GM19351 (cell line): Measurements from ENCODE around the gene PLXND1.

ENCODE experiments used
- ATAC-seq: cut with Tn5 transposase; IDR thresholded peaks from one replicate; pipeline ENCODE4 v1.9.1; 2021; ENCODE audit warnings: mild to moderate bottlenecking, moderate library complexity; ENCODE audit not compliant: unreplicated experiment

Gene PLXND1

DNA sequence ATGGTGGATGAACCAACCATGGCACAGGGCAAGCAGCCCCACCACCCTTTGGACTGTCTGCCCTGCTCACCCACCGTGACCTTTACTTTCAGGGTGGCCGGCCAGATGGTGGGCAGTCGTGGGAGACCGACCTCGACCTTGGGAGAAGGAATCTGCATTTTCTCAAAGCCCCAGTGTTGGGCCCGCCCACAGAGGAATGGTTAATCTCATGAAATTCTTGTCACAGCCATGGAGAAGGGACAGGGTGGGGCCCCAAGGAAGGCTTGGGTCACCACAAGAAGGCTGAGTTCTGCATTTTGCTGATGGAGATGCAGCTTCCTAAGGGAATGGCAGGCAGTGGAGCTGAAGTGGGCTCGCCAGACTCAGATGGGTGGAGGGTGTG lies 2.9 kb downstream of the PLXND1 start:
- no peak for ATAC-seq

GRCh38 chr3:129602730-129603560 lies 3.5 kb downstream of the PLXND1 start:
- no peak for ATAC-seq

DNA sequence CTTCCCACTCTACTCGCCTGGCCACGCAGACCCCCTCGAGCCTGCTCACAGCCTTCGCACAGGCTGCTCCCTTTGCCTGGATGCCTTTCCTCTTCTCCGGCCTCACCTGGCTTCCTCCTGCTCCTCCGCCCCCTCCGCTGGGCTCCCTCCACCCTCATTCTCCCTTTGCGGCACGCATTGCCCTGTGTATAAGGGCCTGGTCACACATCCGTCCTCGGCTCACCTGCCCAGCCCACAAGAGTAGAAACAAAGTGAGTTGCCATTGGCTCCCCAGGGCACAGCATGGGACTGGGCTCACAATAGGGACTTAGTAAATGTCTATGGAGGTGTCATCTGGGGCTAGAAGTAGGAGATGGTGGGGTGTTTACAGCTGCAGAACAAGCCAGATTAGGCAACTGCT lies 4.2 kb downstream of the PLXND1 start:
- ATAC-seq: no peak

DNA sequence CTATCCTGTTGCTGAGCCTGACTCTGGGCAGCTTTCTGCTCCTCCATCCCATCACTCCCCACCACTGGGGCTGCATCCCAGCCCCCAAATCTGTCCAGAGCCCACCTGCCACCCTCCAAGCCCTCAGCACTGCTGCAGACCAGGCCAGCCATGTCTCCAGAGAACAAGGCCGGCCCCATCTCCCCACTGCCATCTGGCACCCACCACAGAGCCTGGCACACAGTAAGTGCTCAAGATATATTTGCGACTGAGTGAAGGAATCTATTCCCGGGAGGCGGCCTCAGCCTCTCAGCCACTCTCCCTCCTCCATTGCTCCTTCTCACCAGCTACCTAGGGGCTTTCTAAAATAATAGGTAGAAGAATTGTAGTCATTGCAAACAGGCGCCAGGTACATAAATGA lies 4.8 kb downstream of the PLXND1 start:
- no peak for ATAC-seq

DNA sequence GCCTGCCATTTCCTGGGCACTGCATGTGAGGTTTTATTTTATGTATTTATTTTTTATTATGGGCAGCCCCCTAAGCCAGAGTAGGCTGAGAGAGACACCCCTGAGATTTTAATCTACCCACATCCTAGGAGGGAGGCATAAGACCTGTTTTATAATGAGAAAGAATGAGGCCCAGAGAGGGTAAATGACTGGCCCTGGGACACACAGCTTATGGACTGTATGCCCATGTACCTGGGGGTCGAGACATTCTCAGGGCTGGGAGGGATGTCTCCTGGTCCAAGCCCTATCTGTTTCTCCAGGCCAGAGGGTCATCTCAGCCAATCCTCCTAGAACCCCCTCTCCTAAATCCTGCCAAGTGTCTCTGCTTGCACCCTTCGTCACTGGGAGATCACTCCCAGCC lies 6.1 kb downstream of the PLXND1 start:
- ATAC-seq: no peak

DNA sequence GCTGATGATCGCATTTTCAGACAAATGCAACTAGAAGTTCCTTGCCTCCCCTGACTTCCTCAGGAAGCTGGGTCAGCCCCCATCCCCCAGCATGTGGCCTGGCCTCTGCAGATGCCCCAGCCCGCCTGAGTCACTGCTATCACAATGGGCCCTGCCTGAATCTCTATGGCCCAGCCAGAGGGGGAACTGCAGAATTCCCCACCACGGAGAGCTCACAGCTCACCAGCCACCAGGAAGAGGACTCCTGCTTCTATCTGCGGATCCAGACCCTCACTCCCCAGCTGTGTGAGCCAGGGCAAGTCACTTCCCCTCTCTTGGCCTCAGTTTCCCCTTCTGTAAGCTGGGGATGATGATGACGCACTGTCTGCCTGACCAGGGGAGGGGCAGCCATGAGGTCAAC lies 6.9 kb downstream of the PLXND1 start:
- ATAC-seq: no peak

- no peak for ATAC-seq
Measured at GRCh38 chr3:129599073-129599472, 7.4 kb downstream of the PLXND1 start.

DNA sequence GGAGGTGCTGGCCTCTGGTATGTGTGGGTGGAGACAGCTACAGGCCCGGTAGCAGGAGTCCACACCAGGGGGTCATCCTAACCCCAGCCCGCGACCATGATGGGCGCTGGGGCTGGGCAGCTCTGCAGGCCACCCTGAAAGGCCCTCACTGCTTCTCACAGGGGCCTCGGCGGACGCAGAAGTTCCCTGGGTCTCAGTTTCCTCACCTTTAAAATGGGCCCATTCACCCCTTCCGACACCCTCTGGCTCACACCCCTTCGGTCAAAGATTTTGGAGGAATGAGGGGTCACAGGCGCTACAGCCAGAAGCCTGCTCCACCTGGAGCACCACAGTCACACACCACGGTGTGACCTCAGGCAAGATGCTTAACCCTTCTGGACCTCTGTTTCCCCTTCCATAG lies 8.0 kb downstream of the PLXND1 start:
- no peak for ATAC-seq

DNA sequence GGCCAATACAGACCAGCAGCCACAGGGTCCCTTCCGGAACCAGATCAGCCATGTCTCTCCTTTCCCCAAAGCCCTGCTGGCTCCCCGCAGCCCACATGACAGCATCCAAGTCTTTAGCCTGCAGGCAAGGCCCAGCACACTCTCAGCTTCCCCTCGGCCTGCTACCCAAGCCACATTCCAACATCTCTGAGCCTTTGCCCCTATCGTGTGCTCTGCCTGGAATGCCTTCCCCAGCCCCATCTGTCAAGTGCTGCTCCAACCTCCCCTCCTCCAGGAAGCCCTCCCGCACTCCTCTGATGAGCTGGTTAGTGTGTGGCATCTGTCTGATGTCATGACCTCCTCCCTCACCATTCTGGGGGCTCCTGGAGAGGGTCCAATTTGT lies 8.5 kb downstream of the PLXND1 start:
- no peak for ATAC-seq

DNA sequence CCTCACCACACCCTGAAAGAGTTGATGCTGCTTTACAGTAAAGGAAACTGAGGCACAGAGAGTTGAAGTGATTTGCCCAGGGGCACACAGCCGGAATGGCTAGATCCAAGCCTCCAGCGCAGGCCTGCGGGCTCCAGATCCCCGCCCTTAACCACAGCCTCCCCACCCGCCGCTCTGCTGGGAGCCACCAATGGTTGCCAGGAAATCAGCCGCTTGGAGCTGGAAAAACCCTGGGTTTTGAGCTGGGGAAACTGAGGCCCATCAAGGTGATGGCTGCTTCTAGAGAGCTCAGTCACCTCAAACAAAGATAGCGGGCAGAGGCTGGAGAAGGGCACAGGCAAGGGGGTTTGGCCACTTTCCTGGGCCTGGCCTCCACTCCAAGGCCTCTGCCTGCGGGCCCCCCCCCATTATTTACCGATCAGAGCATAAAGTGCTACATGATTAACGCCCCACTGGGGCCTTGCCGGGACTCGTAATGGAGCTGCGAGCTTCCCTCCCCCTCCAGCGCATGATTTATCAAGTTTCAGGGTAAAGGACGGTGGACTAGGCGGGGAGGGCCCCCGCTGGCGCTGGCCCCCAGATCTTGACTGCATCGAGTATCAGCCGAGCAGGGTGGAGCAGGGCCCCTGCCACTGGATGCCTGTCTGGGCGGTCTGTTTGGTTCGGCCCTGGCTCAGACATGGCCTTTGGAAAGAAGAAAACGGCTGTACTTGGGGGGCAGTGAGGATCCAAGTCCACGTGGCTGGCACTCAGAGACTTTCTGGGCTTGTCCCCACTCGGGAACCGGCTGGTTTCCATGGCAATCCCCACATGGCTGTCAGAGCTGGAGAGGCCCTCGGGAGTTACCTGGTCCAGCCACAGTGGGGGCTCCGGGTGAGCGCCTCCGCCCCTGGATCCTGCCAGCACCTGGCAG lies 9.1 kb downstream of the PLXND1 start:
- no peak for ATAC-seq

- no peak for ATAC-seq
Measured at GRCh38 chr3:129596194-129597086, 10.0 kb downstream of the PLXND1 start.

DNA sequence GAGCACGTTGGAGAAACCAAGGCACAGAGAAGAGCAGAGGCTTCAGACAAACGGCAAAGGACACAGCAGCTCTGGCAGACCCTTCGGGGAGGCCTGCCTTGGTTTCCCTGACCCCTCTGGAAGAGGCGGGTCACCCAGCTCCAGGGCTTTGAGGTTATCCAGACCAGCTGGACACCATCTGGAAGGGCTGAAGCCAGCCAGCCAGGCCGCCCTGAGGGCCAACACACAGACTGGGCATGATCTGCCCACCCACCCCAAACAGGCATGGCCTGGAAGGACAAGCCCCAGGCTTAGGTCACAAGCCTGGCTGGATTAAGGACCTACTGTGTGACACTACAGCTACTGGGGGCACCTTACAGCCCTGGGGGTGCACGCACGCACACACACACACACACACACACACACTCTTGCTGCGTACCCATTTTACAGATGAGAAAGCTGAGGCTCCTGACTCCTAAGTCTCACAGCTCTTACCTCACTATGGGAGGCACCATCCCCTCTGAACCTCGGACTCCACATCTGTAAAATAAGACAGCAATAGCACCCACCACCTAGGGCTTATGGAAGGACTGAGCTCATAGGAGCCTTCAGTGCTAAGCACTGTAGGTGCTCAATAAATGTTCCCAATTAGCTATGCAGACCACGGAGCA lies 10.8 kb downstream of the PLXND1 start:
- ATAC-seq: no peak

DNA sequence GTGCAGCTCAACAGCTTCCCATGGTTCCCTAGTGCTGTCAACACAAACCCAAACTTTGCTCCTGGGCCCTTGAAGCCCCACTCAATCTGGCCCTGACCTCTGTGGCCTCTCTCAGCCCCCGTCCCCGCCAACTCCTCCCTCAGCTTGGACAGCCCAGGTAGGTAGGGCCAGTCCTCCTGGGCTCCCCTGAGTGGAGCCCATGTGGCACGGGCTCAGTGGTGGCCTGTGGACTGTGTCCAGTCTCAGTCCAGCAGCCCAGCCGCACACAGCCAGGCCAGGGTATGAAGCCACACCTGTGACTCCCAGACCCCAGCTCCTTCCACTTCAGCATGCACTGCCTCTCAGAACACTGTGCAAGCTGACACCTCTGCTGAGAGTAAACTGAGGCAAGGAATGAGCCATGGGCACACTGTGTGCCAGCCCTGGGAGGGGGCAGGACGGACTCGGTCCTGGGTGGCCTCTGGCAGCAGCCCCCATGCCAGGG lies 11.5 kb downstream of the PLXND1 start:
- ATAC-seq: no peak

DNA sequence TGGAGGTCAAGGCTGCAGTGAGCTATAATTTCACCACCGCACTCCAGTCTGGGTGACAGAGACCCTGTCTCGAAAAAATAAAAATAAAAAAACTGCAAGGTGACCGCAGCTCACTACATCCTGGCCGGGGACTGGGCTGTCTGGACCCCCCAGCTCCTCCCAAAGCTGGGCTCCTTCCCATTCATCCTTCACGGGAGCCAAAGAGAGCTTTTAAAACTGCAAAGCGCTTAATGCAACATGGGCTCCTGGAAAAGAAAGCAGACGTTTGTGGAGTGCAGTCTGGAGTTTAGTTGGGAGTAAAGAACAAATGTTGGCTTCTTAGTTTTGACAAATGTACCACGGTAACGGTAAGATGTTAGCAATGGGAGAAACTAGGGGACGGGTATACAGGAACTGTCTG lies 12.1 kb downstream of the PLXND1 start:
- no peak for ATAC-seq

- ATAC-seq: no peak
Measured at GRCh38 chr3:129593595-129594339, 12.7 kb downstream of the PLXND1 start.

- no peak for ATAC-seq
Measured at GRCh38 chr3:129593230-129593594, 13.3 kb downstream of the PLXND1 start.

- ATAC-seq: no peak
Measured at GRCh38 chr3:129592381-129593131, 13.9 kb downstream of the PLXND1 start.

DNA sequence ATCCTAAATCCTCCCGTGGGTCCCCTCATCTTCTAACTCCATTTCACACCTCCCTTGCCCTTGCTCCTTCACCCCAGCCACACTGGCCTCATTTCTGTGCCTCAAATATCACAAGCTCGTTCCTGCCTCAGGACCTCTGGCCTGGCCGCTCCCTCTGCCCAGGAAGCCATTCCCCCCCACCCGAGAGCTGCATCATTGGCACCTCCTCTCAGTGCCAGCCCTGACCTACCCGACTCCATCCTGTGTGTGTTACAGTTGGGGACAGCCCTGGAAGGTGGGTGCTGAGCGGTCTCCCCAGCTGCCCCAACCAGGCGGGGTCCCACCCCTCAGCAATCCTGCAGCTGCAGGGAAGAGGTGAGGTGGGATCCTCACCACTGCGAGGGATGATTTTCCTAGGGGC lies 14.5 kb downstream of the PLXND1 start:
- ATAC-seq: no peak

DNA sequence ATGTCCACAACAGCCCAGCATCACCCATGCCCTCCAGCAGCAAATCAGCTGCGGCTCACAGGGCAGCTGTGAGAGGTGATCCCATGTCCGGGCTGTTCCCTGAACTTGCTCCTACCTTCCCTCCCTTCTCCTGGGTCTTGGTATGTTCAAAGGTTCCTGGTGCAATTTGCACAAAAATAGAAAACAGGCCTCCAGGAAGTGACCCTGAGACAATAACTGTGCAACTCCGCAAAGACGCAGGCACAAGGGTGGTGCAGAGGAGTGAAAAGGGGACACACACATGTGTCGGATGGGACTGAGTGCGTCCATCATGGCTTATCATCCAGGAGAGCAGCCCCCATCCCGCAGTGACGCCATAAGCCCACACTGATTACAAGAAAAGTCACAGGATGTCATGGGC lies 16.3 kb downstream of the PLXND1 start:
- no peak for ATAC-seq
